Activated T-cell treated with anti-CD3 and anti-CD28 coated beads for 4 hours (primary cell): ENCODE measurements around the gene ATP12A.

ENCODE experiments used
- DNase-seq: peaks from one replicate; pipeline ENCODE4 v3.0.0-alpha.2; 2020

Gene ATP12A

GRCh38 chr13:24680258-24680920 is at the start of gene ATP12A:
TSS of gene ATP12A (plus strand) at chr13:24680408. CDS start at chr13:24680744, 336 bp downstream.
- DNase-seq, result peak; percentile 30

DNA sequence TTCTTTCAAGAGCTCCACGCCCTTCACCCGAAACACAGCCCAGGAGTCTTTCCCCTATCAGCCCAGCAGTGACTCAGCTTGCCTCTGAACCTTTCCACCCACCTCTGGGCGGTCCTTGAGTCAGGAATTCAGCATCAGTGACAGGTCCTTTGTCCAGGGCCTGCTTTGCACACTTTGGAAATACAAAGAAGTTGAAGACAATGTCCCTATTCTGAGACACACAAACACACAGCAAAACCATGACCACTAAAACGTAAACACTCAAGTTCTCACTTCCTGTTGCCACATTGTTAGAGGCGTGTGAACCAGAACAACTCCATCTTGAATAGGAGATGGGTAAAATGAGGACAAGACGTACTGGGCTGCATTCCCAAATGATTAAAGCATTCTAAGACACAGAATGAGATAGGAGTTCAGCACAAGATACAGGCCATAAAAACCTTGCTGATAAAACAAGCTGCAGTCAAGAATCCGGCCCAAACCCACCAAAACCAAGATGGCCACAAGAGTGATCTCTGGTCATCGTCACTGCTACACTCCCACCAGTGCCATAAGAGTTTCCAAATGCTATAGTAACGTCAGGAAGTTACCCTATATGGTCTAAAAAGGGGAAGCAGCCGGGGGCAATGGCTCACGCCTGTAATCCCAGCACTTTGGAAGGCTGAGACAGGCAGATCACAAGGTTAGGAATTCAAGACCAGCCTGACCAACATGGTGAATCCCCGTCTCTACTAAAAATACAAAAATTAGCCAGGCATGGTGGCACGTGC is 49.2 kb upstream of the ATP12A start:
- DNase-seq, result no peak

DNA sequence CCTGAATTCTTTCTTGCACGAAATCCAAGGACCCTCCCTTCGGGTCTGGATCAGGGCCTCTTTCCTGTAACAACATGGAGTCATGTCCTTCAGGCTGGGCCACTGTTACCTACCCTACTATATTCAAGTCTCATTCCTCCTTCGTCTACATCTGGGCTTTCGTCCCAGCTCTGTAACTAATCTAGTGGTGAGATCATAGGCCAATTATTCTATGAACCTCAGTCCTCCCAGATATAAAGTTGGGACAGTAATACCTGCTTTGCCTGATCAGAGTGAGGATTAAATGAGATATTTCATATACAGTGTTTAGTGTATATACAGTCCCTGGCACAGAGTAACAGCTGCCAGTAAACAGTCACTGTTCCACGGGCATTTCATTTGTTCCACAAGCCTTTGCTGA is 48.3 kb upstream of the ATP12A start:
- DNase-seq, result no peak

DNA sequence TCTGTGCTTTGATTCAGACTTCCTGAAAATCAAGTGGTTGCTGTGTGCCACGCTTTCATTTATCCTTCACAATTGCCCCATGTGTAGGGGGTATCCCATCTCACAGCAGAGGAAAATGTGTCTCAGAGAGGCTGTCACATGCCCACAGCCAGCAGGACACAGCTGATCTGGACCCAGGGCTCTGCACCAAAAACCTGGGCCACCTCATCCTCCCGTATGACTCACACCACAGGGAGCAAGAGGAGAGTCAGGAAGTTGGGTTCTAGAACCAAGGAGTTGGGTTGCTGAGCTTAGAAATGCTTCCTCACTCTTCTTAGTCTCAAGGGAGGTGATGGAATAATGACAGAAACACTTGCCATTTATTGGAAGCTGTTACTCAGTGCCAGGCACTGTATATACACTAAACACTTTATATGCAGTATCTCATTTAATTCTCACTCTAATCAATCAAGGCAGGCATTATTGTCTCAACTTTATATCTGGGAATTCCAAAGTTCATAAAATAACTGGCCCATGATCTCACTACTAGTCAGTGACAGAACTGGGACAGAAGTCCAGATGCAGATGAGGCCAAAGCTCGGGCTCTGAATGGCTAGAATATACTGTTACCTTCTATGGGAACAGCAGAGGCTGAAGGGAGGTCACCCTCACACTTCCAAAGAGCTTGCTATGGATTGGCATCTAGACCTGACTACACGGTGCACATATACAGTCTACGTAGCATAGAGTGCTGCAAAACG is 47.7 kb upstream of the ATP12A start:
- DNase-seq, result no peak

- DNase-seq, result no peak
These were observed 43.4 kb upstream of the ATP12A start for GRCh38 chr13:24636776-24637175.

DNA sequence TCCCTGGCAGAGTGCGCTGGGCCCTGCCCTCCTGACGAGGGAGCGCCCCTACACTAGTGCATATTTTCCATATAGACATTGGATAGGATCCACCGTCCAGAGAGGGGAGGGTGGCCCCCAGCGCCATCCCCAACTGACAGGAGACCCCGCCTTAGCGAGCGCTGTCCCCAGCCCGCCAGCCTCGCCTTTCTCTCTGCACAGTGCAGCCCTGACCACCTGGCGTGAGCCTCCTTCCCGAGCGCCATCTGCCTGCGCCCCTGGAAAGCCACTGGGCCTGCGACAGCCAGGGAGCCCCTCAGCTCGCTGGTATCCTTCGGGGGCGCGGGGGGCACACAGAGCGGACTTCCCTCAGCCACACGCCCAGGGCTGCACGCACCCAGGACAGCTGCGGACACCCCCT is 42.1 kb upstream of the ATP12A start:
- DNase-seq, result no peak

DNA sequence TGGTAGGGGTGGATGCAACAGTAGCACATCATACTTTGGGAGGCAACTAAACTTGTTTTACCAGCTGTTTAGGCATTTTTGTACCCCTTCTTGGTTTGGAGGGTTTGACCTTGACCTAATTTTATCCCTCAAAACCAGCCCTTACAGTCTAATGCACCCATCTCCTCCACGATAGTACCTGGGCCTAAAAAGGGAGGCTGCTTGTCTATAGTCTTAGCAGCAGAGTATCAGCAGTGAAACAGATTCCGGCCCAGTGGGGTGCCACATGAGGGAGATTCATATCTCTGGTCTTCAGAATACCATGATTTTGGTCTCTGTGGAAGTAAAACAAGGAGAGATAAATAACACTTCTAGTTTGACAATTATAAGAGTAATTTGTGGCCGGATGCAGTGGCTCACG is 39.5 kb upstream of the ATP12A start:
- DNase-seq, result no peak

DNA sequence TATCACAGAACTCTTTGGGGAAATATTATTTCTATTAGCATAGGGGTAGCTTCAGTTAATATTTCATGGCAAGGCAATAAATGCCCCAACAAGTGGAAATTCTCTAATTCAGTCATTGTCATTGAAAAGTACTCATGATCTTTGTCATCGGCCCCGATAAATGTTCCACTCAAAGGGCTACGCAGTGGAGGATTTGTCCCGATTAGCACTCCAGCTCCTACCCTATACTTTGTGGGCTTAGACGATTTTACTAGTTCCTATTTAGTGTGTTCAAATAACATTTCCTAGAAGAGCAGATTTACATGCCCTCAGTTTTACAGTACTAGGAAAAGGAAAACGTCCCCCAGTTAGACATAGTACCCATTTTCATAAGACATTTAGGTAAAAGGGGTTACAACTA is 38.0 kb upstream of the ATP12A start:
- no peak for DNase-seq

- DNase-seq, result no peak
These were observed 36.2 kb upstream of the ATP12A start for GRCh38 chr13:24644036-24644435.

- DNase-seq, result no peak
These were observed 31.9 kb upstream of the ATP12A start for GRCh38 chr13:24648271-24648670.

DNA sequence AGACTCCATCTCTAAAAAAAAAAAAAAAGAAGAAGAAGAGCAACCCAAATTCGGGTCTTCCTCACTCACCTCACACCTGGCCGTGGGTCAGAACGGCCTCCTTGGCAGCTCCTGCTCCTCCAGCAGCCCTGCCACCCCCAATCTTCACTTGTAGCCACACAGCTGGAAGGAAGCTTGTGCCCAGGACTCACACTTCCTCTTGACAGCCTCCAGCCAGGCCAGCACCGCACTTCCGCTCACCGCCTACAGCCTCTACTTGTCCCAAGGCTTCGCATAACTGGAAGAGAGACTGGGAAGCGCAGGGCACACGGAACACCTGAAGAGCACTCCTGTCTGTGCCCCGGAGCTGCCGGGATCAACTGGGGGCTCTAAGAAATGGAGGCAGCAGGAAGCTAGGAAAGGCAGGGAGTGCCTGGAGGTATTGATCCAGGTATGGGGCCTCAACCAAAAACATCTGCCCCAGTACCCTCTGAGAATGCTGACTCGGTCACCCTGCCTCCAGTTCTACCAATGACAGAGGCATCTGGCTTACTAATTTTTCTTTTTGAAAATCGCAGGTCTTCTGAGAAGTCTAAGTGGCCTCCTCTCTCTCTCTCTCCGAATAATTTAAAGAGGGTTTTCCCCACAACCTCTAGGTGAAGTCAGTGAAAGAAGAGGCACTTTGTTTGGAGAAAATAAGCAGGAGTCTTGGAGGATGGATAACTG is 31.1 kb upstream of the ATP12A start:
- no peak for DNase-seq

DNA sequence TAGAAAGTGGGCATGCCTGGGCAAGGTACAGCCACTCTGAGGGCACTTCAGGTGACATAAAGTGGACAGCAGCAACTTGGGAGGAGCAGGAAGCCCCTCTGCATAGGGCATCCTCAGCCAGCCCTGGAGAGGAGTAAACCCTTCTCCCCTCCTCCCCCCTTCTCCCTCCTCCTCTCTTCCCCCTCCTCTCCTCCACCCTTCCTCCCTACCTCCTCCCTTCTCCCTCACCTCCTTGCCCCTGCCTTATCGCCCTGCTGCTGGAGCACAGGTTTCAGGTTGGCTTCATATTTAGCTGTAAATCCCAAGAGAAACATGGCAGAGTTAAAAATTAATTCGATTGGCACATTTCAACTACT is 30.5 kb upstream of the ATP12A start:
- DNase-seq, result no peak

- DNase-seq, result no peak
These were observed 30.0 kb upstream of the ATP12A start for GRCh38 chr13:24650161-24650560.

- DNase-seq, result no peak
These were observed 28.4 kb upstream of the ATP12A start for GRCh38 chr13:24651718-24652345.

DNA sequence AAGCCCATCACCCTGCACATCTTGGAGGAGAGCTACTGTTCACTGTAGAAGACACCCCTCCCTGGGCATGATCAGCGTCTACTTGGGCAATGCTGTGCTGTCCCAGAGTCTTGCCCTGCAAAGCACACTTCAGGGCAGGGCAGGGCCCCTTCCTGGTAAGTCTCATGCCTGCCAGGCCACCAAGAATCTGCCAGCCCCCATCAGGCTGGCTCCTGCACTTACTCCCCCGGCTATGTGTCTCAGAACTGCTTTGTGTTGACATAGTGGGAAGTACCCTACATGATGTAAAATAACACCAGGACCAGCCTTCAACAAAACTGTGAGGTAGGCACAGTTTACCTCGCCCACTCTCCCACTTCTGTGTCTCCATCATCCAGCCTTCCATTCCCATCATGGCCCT is 27.8 kb upstream of the ATP12A start:
- DNase-seq, result no peak

GRCh38 chr13:24654741-24655140 is 25.5 kb upstream of the ATP12A start:
- DNase-seq, result no peak

- DNase-seq, result no peak
These were observed 21.0 kb upstream of the ATP12A start for GRCh38 chr13:24659239-24659638.

- DNase-seq, result no peak
These were observed 20.0 kb upstream of the ATP12A start for GRCh38 chr13:24660023-24660741.

DNA sequence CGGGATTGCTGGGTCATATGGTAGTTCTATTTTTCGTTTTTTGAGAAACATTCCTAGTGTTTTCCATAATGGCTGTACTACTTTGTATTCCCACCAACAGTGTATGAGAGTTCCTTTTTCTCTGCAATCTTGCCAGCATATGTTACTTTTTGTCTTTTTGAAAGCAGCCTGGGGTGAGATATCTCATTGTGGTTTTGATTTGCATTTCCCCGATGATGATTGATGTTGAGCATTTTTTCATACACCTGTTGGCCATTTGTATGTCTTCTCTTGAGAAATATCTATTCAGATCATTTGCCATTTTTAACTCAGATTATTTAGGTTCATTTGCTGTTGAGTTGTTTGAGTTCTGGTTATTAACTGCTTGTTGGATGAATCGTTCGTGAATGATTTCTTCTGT is 18.5 kb upstream of the ATP12A start:
- no peak for DNase-seq

DNA sequence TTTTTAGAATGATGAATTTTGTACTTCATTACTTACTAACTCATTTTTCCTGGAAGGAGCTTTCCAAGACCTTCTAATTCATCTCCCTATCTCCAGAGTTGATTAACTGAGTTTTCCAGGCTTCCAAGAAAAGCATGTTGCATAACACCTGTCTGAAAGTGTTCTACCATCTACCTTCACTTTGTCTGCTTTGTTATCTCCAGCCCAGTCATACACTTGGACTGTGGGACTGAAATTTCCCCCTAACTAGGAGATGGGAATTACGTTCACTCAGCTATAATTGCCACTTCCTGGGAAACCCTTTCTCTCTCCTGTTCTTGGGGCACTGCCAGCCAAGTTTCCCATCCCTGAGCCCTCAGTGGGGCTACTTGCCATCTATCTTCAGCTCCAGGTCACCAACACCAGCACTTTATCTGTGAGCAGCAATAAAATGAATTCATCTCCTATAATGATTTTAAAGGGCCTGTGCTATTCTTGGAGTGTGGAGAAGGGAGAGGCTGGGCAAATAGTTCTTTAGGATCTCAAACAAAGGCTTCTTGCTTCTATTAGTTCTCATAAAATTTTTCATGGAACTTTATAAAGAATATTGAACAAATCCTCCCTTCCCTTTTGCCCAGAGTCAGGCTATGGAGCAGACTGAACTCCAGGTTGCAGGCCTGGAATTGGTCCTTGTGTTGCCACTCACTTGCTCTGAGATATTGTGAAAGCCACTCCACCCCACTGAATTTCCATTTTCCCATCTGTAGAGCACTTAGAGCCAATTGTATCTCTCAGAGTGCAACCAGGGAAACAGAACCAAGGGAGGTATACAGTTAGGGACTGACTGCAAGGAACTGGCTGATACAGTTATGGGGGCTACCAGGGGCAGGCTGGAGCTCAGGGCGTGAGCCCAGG is 17.8 kb upstream of the ATP12A start:
- DNase-seq, result no peak

- DNase-seq, result no peak
These were observed 17.2 kb upstream of the ATP12A start for GRCh38 chr13:24663089-24663395.
